Keratinocyte (primary cell): ENCODE measurements around the gene CHD3. TPM values are rescaled to one million over a fixed set of nuclear protein-coding genes. Genes with fewer than 3 reads are reported as not detected.

Experiments
- DNase-seq: peaks from one replicate; pipeline ENCODE4 v3.0.0-alpha.2; 2011; ENCODE audit warnings: low read depth, missing footprints, low spot score
- FAIRE-seq: peaks from 2 replicates; lab custom pipeline; 2011; peaks lifted over from hg19 to GRCh38; lab: Jason Lieb, UNC
- H2AFZ ChIP-seq: 2 replicates; pipeline ENCODE4 v1.6.0; 2012; ENCODE audit warnings: low read length, control low read depth, inconsistent platforms; ENCODE audit not compliant: control insufficient read depth
- H3K27ac ChIP-seq: 2 replicates; pipeline ENCODE4 v1.5.1; 2011; ENCODE audit warnings: low read length; ENCODE audit not compliant: control insufficient read depth, insufficient read depth
- H3K27me3 ChIP-seq: 3 replicates; pipeline ENCODE4 v1.6.0; 2011; ENCODE audit warnings: low read length; ENCODE audit not compliant: control insufficient read depth, insufficient read depth; ENCODE audit errors: extremely low read depth
- H3K36me3 ChIP-seq, 2 experiments: 2 replicates in 1 of 2; 3 replicates in 1 of 2; pipeline ENCODE4 v1.5.1; 2011; ENCODE audit warnings: low read length in 2 of 2, mild to moderate bottlenecking in 1 of 2; ENCODE audit not compliant: control insufficient read depth in 2 of 2, insufficient read depth in 2 of 2; ENCODE audit errors: extremely low read depth in 1 of 2
- H3K4me1 ChIP-seq: 3 replicates; pipeline ENCODE4 v1.5.1; 2011; ENCODE audit warnings: low read length; ENCODE audit not compliant: control insufficient read depth, insufficient read depth; ENCODE audit errors: extremely low read depth
- H3K4me2 ChIP-seq: 3 replicates; pipeline ENCODE4 v1.6.0; 2011; ENCODE audit warnings: low read depth, low read length; ENCODE audit not compliant: control insufficient read depth, insufficient read depth; ENCODE audit errors: extremely low read depth
- H3K4me3 ChIP-seq, 3 experiments: fragments of 200-600 bp in 1 of 3; sonication (generic) in 1 of 3; 2 replicates in 2 of 3; 3 replicates in 1 of 3; pipeline ENCODE4 v1.5.1; 2011 to 2016; ENCODE audit warnings: low read length in 3 of 3, mild to moderate bottlenecking in 3 of 3, control low read depth in 2 of 3, inconsistent platforms in 1 of 3, low read depth in 1 of 3, mixed read lengths in 1 of 3, mixed run types in 1 of 3, moderate library complexity in 1 of 3; ENCODE audit not compliant: control insufficient read depth in 2 of 3, insufficient read depth in 2 of 3; ENCODE audit errors: extremely low read depth in 1 of 3
- H3K79me2 ChIP-seq: 2 replicates; pipeline ENCODE4 v1.6.0; 2012; ENCODE audit warnings: low read length; ENCODE audit not compliant: control insufficient read depth, insufficient read depth
- H3K9ac ChIP-seq: 3 replicates; pipeline ENCODE4 v1.6.0; 2011; ENCODE audit warnings: low read length; ENCODE audit not compliant: control insufficient read depth, insufficient read depth; ENCODE audit errors: extremely low read depth
- H3K9me1 ChIP-seq: 3 replicates; pipeline ENCODE4 v1.6.0; 2011; ENCODE audit warnings: low read length; ENCODE audit not compliant: control insufficient read depth, insufficient read depth; ENCODE audit errors: extremely low read depth
- H3K9me3 ChIP-seq: 2 replicates; pipeline ENCODE4 v1.5.1; 2012; ENCODE audit warnings: low read depth, low read length; ENCODE audit not compliant: control insufficient read depth
- H4K20me1 ChIP-seq: 3 replicates; pipeline ENCODE4 v1.6.0; 2011; ENCODE audit warnings: low read length; ENCODE audit not compliant: control insufficient read depth, insufficient read depth; ENCODE audit errors: extremely low read depth
- CTCF ChIP-seq, 3 experiments: IDR thresholded peaks in 1 of 3; conservative IDR thresholded peaks in 1 of 3; optimal IDR thresholded peaks in 1 of 3; 2 replicates in 2 of 3; 3 replicates in 1 of 3; pipeline versions ENCODE3 to v1.5.1; 2011; ENCODE audit warnings: low read length in 3 of 3, mild to moderate bottlenecking in 3 of 3, moderate library complexity in 2 of 3, control low read depth in 1 of 3, inconsistent platforms in 1 of 3; ENCODE audit not compliant: insufficient read depth in 2 of 3; ENCODE audit errors: extremely low read depth in 1 of 3
- EZH2 ChIP-seq: IDR thresholded peaks from one replicate; pipeline ENCODE4 v1.6.1; 2012; ENCODE audit warnings: inconsistent platforms, mild to moderate bottlenecking, low read length, moderate library complexity
- dilution Hi-C: fragments of 300-500 bp; cut with MboI; formaldehyde crosslinking; loops from one replicate; pipeline ENCODE4 v1.7.0; 2020; ENCODE audit warnings: low sequenced_read_pairs; ENCODE audit not compliant: extremely low pct_ligation_motif_present
- polyA plus RNA-seq, 5 experiments: library from polyadenylated mRNA; depleted of rRNA in 3 of 5; stranded (reverse) in 3 of 5; stranded (forward) in 1 of 5; unstranded in 1 of 5; fragments of >200 nt; gene quantifications; 1 replicate in 1 of 5; 2 replicates in 3 of 5; 3 replicates in 1 of 5; pipeline versions ENCODE4 v1.2.1 to v1.2.3, GENCODE V29; 2011 to 2012; ENCODE audit warnings: missing spikeins in 2 of 5, low read depth in 1 of 5, low replicate concordance in 1 of 5

CHD3 gene
- polyA plus RNA-seq, 1 donor (not counting 4 experiments of a cell fraction or from before 2014, with no cell fraction given), result 30.1 TPM

GRCh38 chr17:7940743-7941142, 52.2 kb downstream of the CHD3 start:
- H3K4me1 ChIP-seq, result no peaks in the 10 kb centered on the region
- DNase-seq (no peak), FAIRE-seq (no peak)
- H3K27me3 ChIP-seq, result no peaks in the 10 kb centered on the region
- H3K4me3 ChIP-seq, result no peak overlapping the region
- H3K4me2 ChIP-seq, result no peak overlapping the region
- peaks cover 32 to 36% of the 10 kb centered on the region in 2 experiments for H3K36me3 ChIP-seq
- H2AFZ ChIP-seq, result no peak overlapping the region
- no peaks in the 10 kb centered on the region for H4K20me1 ChIP-seq
- no peaks in the 10 kb centered on the region for H3K9me3 ChIP-seq
- H3K9me1 ChIP-seq, result no peaks in the 10 kb centered on the region
- H3K9ac ChIP-seq, result no peak overlapping the region
- H3K27ac ChIP-seq, result no peak overlapping the region
- no peaks in the 10 kb centered on the region for H3K79me2 ChIP-seq
- TF ChIP-seq EZH2 (no peak), CTCF (optimal IDR thresholded peaks at IDR 0.05 in 1 of 3, IDR thresholded peaks at IDR 0.05 in 1 of 3, conservative IDR thresholded peaks at IDR 0.05 in 1 of 3; ENCODE audit: extremely low read depth in 1 of 3, insufficient read depth in 2 of 3, low read length in 3 of 3) (no peak)
- dilution Hi-C loops, result no loop called here

GRCh38 chr17:7943291-7943690, 54.7 kb downstream of the CHD3 start:
- H3K4me1 ChIP-seq, result no peaks in the 10 kb centered on the region
- H3K9ac ChIP-seq, result no peak overlapping the region
- no peak overlapping the region for H2AFZ ChIP-seq
- H3K9me1 ChIP-seq, result no peaks in the 10 kb centered on the region
- H4K20me1 ChIP-seq, result no peaks in the 10 kb centered on the region
- no peak for TF ChIP-seq CTCF (optimal IDR thresholded peaks at IDR 0.05 in 1 of 3, IDR thresholded peaks at IDR 0.05 in 1 of 3, conservative IDR thresholded peaks at IDR 0.05 in 1 of 3; ENCODE audit: extremely low read depth in 1 of 3, insufficient read depth in 2 of 3, low read length in 3 of 3)
- no peak for TF ChIP-seq EZH2
- DNase-seq (no peak), FAIRE-seq (no peak)
- H3K9me3 ChIP-seq, result no peaks in the 10 kb centered on the region
- H3K27ac ChIP-seq, result no peak overlapping the region
- H3K27me3 ChIP-seq, result no peaks in the 10 kb centered on the region
- no peak overlapping the region for H3K4me2 ChIP-seq
- dilution Hi-C loops, result no loop called here
- peaks cover 35 to 42% of the 10 kb centered on the region in 2 experiments for H3K36me3 ChIP-seq
- H3K4me3 ChIP-seq, result no peak overlapping the region
- H3K79me2 ChIP-seq, result no peaks in the 10 kb centered on the region
